ENCODE data around the gene NUDCD2. TPM values are rescaled to one million over a fixed set of nuclear protein-coding genes. Genes with fewer than 3 reads are reported as not detected.
A peak's percentile ranks its signal among the peaks of the same experiment; 100 is the strongest.
"Not testable (repeated sequence)": the region's sequence is repeated elsewhere in the genome, so short reads cannot be mapped to it uniquely, and the experiment has no call there.

The NUDCD2 gene
- total RNA-seq, 1 donor from 2014 or later, result 8.2 TPM

DNA sequence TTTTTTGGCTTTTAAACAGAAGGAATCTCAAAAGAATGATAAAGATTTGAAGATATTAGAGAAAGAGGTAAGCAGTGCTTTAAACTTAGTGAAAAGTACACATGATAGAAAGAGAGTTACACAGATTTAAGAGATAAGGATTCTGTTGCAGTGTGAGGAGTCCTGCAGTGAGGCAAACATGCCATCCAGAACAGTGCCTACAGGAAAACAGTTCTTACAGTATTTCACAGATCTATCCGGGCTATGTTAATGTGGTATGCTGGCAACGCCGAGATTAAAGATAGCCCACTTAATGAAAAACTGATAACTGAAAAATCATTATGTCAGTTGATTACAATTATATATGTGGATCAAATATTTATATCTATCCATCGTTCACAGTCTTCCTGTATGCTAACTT, 7.8 kb upstream of the NUDCD2 start:
- no peak for DNase-seq

DNA sequence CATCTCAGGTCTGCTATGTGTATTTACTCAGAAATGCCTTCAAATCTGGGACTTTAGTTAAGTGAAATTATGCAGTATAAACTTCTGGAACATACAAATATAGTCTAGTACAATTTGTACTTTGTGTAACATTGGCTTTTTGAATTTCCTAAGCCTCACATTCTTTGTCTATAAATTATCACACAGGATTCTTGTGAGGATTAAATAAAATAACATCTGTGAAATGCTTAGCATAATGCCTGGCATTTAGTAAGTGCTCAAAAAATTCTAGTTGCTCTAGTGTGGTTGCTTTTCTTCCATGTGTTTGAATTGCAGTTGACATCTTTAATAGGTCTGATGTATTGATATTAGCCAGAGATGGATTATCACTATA, 3.1 kb upstream of the NUDCD2 start:
- no peak for DNase-seq

DNA sequence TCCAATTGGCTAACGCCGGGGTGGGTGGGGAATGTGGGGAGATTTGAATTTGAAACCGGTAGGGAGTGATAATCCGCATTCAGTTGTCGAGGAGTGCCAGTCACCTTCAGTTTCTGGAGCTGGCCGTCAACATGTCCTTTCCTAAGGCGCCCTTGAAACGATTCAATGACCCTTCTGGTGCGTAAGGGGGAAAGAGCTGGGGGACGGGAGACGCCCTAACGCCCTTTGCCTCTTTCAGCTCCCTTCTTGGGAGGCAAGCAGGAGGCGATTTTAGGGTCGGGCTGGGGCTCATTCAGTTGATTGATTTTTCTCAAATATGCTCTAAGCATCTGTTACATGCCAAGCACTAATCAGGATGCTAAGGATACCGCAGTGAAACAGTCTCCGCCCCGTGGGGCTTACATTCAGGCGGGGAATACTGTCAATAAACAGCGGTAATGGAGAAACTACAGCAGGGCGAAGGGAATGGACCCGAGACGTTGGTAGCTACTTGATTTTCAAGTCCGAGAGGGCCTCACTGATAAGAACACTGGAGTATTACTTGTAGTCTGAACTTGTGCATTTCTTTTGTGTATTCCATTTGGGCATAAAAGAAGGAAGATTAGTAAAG, 765 bp upstream of the NUDCD2 start, which contains the start of gene HMMR:
Gene HMMR, plus strand, starts transcription at position 71 of the 610 bp plus-strand sequence. Its CDS starts 61 bp downstream, at position 132.
- DNase-seq, result peak; percentile 34

DNA sequence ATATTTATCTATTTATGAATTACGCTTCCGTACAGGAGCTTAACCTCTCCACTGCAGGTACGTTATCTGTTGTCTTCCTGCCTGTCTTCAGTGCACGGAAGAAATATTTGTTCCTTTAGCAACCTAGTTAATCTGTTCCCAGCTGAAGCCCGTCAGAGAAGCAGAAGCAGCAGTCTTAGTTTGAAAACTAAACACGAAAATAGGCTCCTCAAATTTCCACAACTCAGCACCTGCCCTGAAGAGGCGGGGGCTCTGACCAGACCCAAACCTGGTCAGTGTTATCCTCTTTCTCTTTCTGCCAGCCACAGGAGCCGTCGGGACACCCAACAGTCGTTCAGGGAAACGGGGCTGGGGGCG, 462 bp downstream of the NUDCD2 start:
- DNase-seq, result no peak

DNA sequence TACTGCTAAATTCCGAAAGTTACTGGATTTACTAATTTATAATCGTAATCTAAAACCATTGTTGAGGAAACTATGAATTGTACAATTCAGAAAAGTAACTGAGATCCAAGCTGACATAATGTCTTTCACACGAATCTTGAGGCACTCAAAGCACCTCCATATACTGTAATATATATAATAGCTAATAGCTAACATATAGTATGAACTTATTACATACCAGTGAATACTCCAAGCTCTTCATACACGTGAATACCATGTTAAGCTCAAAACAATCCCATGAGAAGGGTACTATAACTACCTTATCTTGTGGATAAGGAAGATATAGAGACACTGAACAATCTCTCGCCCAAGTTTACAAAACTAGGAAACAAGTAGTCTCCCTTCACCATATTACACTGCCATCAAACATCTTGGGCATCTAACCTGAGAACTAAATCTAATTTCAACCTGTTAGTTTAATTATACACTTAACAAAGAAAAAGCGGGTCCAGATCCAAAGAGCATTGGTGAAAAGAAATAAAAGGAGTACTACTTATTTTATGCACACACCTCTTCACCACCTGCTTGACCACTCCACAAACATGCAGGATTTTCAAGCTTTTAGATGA, 1.0 kb downstream of the NUDCD2 start:
- DNase-seq, result no peak

DNA sequence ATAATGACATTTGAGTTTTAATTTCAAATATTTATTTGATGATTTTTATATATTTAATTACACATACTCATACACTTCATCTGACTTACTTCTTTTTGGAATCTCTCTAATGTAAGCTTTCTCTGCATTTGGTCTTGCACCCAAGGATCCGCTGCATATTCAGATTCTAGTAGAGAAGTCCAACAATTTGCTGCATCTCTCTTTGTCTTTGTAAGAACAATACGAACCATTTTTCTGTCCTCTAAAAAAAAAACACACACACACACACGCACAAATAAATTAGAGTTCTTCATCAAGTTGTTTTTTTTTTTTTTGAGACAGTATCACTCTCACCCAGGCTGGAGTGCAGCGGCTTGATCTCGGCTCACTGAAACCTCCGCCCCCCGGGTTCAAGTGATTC, 3.1 kb downstream of the NUDCD2 start:
- DNase-seq, result no peak

DNA sequence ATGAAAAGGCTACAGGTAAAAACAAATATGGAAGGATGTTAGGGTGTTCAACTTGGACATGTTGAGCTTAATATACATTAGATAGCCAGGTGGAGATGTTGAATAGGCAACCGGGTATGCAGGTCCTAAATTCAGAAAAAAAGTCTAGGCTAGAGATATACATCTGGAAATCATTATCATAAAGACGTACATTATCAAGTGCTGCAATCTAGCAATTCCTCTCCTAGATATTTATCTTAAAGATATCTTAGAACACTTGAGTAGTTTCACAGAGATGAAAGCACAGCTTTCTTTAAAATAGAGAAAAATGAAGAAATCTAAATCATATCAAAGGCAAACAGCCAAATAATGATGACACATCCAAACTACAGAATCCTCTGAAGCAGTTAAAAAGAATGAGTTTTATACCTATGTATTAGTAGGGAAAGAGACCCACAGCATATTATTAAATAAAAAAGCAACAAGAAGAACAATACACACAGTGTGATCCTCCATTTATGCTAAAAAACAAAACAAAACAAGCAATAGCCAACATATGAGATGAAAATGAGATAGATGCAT, 3.8 kb downstream of the NUDCD2 start:
- no peak for DNase-seq

DNA sequence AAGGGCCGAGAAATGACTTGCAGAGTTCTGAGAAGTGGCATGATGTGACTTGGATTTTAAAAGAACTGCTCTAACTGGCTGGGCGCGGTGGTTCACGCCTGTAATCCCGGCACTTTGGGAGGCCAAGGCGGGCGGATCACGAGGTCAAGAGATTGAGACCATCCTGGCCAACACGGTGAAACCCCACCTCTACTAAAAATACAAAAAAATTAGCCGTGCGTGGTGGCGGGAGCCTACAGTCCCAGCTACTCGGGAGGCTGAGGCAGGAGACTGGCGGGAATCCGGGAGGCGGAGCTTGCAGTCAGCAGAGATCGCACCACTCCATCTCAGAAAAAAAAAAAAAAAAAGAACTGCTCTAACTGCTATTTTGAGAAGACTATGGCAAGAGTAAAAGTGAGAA, 4.5 kb downstream of the NUDCD2 start:
- DNase-seq, result not testable (repeated sequence)

DNA sequence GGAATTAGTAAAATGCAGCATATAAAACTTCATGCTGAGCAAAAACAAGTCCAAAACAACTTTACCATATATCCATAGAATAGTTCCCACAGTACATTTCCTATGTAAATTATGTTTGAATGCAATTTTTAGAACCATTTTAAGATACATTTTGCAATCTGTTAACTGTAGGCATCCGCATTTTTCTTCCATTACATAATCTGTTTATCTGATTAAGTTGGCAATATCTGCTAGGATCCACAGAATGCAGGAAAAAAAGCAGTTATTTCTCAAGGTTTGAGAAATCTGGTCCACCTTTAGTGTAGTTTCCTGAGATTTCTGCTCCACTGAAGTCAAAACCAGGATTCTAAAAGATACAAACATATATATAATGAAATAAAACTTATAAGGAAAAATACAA, 6.2 kb downstream of the NUDCD2 start:
- no peak for DNase-seq

DNA sequence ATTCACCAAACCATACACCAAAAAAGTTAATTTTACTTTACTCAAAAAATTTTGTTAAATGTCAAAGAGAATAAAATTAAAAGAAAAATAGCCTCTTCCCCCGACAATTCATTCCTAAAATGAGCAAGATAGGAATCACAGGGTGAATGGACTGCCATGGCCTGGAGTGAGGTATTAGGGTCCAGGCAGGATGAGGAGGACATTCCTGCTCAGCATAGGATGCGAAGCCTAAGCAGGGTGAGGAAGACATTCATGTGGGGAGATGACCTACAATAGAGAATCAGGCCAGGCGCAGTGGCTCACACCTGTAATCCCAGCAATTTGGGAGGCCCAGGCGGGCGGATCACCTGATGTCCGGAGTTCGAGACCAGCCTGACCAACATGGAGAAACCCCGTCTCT, 8.4 kb downstream of the NUDCD2 start:
- no peak for DNase-seq

DNA sequence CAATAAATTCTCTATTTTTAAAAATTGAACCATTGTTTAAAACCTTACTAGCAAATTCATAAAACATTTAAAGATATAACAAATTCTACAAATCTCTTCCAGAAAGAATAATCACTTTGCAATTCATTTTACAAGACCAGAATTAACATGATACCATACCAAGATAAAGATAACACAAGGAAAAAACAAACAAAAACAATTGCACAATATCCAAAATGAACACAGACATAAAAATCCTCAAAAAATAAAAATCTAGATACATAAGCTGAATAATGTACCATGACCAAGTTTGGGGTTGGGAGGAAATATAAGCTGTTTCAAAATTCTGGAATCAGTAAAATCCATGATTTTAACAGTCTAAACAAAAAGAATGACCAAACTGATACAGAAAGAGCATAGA, 11.4 kb downstream of the NUDCD2 start:
- DNase-seq, result no peak

DNA sequence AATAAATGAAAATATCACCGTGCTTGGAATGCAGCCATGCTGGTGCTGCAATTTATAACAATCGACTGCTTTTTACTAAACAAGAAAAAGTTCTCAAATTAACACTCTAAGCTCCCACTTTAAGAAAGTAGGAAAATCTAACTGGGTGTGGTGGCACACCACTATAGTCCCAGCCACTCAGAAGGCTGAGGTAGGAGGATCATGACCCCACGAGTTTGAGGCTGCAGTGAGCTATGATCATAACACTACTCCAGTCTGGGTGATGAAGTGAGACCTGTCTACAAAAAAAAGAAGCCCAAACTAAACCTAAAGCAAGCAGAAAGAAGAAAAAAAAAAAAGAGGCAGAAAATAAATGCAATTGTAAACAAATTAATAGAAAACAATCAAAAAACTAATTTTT, 12.0 kb downstream of the NUDCD2 start:
- DNase-seq, result no peak

DNA sequence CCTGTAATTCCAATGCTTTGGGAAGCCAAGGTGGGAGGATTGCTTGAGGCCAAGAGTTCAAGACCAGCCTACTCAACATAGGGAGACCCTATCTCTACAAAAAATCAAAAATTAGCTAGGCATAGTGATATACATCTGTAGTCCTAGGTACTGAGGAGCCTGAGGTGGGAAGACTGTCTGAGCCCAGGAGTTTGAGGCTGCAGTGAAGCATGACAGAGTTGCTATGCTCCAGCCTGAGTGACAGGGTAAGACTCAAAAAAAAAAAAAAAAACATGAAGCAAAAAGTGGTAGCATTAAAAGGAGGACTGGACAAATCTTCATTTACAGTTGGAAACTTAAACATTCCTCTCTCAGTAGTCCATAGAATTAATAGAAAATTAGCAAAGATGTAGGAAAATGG, 12.7 kb downstream of the NUDCD2 start:
- DNase-seq, result no peak

DNA sequence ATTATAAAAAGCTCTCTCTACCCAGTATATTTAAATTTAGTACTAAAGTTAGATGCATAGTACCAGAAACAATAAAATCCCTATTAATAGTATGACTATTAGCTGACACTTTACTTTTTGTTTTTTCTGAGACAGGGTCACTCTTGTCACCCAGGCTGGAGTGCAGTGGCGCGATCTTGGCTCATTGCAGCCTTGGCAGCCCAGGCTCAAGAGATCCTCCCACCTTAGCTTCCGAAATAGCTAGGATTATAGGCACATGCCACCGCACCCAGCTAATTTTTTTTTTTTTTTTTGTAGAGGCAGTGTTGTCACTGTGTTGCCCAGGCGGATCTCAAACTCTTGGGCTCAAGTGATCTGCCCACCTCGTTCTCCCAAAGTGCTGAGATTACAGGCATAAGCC, 14.6 kb downstream of the NUDCD2 start:
- DNase-seq, result no peak

DNA sequence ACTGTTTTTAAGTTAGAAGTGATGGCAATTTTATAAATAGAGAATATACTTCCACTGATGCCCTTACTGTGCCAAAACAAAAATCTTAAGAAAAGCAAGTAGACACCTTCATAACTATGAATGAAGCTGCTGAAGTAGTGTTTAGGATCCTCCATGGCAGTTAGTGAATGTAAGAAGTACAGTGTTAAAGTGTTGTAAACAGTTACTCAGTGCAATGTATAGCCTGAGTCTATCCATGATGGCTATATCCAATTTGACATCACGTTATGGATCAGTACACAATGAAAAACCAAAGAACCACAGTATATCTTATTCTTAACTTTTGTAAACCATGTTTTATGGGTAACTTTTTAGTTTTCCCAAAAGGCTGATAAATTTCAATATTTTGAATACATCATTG, 15.4 kb downstream of the NUDCD2 start:
- DNase-seq, result no peak

DNA sequence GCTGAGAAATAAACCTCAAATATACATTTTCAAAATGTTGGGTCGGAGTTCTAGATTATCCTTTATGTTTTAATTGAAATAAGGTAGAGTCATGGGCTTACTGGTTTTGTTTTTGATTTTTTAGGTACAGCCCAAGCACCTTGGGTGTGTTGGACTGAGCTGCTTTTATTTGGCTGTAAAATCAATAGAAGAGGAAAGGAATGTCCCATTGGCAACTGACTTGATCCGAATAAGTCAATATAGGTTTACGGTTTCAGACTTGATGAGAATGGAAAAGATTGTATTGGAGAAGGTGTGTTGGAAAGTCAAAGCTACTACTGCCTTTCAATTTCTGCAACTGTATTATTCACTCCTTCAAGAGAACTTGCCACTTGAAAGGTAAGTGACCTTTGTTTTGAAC, 18.9 kb downstream of the NUDCD2 start:
- no peak for DNase-seq

DNA sequence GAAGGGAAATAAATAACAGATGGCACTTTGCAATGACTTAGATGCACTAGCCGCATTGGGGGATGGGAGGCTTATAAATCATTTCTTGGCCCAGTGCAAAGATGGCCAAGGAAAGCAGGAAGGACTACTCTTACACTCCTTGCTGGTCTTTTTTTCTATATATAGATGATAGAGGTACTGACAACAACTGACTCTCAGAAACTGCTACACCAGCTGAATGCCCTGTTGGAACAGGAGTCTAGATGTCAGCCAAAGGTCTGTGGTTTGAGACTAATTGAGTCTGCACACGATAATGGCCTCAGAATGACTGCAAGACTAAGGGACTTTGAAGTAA, 20.8 kb downstream of the NUDCD2 start:
- no peak for DNase-seq

DNA sequence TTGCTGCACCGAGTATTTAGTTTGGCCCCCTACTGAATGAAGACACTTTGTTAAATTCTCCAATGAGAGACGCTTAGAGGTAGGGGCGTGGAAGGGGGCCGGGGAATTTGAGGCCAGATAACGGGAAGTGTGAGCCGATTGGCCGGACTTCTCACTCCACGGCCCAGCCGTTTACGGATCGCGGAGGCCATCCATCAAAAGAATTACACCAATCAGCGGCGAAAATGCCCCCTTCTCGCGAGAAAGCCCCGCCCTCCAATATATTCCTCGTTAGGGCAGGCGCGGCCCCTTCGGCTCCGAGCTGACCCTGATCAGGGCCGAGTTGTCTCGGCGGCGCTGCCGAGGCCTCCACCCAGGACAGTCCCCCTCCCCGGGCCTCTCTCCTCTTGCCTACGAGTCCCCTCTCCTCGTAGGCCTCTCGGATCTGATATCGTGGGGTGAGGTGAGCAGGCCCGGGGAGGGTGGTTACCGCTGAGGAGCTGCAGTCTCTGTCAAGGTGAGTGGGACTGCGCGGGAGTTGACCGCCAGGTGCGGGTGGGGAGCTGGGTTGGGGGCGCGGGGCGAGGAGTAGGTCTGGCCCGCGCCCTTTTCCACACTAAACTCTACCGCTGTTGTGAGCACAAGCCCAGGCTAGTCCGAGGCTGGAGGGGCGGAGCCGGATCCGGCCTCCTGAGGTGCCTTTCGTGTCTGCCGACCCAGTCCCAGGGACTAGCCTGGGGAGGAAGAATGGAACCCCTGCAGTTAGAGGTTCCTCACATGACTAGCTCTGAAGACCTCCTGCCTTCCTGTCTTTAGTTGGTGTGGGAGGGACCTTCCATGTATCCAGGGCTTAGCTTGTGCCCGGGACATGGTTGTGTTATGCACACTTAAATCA, 22.4 kb downstream of the NUDCD2 start, which contains the start of gene CCNG1:
Gene CCNG1, plus strand, starts transcription at position 287 of the 874 bp plus-strand sequence. CDS start 1,662 bp downstream, outside the sequence.
- peak; percentile 95 for DNase-seq

DNA sequence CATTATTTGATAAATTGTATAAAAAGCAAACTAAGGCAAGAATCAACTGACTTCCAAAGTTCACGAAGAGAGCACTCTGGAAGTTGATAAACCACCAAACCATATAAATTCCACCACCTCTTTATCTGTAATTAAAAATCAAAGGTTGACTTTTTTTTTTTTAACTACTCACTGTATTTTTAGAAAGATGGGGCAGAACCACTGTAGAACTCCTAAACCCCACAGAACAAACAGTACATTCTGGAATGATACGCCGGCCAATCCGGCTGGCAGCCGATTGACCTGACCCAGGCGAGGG, 22.9 kb downstream of the NUDCD2 start:
- no peak for DNase-seq

DNA sequence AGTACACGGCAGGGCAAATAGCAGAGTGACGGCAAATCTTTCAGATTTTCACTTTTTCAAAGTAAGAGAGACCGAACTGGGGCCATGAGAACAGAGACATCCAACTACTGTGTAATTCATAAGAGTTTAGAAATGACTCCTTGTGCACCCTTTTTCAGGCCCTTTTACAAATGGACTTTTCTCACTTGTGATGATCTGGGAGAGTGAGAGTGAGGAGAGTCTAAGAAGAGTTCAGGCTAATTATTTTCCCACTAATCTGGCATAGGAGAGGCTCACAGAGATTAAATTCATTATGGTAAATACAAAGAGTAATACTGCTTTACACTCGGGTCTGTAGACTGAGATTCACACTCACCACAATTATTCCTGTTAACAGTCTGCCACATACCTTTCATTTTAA, 23.4 kb downstream of the NUDCD2 start:
- no peak for DNase-seq

DNA sequence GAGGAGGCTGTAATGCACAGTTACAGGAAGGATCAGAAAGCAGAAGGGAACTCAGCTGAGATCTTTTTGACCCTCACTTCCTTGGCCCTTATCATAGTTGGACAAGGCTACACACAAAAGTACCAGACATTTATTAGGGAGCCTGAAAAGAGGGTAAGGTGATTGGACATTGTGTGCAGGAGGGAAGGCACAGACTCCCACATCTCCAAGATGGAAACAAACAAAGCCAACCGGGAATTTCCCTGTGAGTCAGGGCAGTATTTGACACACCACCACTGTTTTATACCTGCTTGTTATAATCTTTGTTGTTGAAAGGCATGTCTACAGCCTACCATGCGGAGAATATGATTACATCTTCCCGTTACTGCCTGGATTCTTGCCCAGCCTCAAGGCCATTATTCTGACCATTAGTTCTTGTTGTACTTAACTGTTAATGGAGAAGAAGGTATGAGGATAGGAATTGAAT, 25.5 kb downstream of the NUDCD2 start:
- no peak for DNase-seq

DNA sequence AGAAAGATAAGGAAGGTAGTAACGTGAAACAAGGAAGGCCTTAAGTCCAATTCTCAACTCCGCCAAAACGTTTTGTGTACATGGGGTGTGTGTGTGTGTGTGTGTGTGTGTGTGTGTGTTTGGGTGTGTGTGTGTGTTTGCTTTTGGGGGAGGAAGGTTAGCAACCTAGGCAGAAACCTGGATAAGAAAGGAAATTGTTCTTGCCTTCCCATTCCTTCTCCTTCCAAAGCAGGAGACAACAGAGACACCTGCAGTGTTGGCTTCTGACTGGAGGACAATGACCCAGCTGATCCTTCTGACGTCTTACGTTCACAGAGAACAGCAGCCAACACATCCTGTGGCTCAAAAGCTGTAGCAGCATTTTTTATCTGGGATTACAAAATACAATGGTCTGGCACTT, 26.6 kb downstream of the NUDCD2 start:
- no peak for DNase-seq

DNA sequence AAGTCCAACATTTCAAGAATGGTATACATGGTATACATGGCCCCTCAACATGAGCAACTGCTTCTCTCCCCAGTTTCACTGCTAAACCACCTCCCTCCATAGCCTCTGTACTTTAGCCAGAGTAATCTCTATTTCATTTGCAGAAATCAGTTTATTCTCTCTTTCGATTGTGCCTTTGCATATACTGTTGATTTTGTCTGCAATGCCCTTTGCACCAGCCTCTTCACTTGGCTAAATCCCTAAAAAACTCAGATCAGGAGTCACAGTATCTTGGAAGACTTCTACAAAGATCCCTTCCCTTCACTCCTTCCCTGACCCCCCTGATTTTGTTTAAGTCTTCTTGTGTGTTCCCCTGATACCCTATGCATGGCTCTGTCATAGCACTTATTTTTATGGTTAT, 27.4 kb downstream of the NUDCD2 start:
- no peak for DNase-seq

Measured in skin of body (tissue), 2 donors.